HG03521 (cell line): ENCODE data around the gene STMP1.
"Not testable (repeated sequence)": the region's sequence is repeated elsewhere in the genome, so short reads cannot be mapped to it uniquely, and the experiment has no call there.

Experiments
- ATAC-seq: cut with Tn5 transposase; IDR thresholded peaks from one replicate; pipeline ENCODE4 v1.9.1; 2021; ENCODE audit warnings: mild to moderate bottlenecking, moderate library complexity; ENCODE audit not compliant: unreplicated experiment

Gene STMP1

DNA sequence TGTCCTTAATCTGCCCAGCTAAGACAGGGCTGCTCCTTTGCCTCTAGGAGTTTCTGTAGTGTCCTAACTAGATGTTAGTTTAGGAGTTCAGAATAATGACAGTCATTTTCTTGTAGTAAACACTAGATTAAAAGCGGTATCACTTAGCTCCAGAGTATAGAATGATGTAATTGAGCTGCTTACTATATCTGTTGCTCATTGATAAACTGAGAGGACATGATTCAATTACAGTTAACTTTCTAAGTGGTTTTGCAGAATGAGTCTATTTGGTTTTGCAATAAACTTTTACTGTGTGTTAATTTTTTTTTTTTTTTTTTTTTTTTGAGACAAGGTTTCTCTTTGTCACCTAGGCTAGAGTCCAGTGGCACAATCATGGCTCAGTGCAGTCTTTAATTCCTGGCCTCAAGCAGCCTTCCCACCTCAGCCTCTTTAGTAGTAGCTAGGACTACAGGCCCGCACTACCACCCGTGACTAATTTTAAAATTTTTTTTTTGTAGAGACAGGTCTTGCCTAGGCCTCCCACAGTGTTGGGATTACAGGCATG lies 1.8 kb downstream of the STMP1 start:
- no peak for ATAC-seq

GRCh38 chr7:135665042-135665441 lies 2.7 kb downstream of the STMP1 start:
- no peak for ATAC-seq

- ATAC-seq, result no peak
Measured at GRCh38 chr7:135666156-135666555, 3.8 kb downstream of the STMP1 start.

GRCh38 chr7:135666846-135667245 lies 4.5 kb downstream of the STMP1 start:
- no peak for ATAC-seq

DNA sequence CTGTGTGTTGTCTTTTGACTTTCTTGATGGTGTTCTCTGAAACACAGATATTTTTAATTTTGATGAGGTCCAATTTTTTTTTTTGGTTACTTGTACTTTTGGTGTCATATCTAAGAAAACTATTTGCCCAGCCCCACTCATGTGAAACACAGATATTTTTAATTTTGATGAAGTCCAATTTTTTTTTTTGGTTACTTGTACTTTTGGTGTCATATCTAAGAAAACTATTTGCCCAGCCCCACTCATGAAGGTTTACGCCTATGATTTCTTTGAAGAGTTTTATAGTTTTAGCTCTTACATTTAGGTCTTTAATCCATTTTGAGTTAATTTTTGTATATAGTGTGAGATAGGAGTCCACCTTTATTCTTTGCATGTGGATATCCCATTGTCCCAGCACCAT lies 5.3 kb downstream of the STMP1 start:
- ATAC-seq, result not testable (repeated sequence)

DNA sequence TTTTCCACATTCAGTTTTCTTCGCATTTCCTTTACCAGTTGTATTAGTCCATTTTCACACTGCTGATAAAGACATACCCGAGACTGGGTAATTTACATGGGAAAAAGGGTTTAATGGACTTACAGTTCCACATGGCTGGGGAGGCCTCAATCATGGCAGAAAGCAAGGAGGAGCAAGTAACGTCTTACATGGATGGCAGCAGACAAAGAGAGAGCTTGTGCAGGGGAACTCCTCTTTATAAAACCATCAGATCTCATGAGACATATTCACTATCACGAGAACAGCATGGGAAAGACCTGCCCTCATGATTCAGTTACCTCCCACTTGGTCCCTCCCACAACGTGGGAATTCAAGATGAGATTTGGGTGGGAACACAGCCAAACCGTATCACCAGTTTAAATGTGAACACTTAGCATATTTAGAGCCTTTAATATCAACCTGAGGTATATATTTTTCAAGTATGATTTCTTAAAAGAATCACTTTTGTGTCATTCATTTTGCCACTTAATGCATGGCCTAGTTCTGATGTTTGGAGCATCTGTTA lies 6.6 kb downstream of the STMP1 start:
- not testable (repeated sequence) for ATAC-seq

DNA sequence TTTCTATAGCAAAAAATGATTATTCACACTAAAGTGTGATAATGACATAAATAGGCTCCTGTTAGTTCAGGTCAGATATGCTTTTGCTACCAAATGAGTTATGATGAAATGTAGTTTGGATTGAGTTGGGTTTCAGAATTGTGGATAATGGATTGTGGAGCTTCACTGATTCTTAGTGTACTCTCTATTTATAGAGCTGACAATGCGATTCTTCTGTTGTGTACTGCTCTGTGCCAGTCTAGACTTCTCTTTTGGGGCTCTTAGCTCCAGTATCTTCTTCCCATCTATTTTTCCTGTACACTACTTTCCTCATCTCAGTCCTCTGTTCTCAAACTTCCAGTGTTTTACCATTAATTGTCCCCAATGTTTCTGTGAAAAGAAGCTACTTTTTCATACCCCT lies 7.5 kb downstream of the STMP1 start:
- ATAC-seq, result no peak

DNA sequence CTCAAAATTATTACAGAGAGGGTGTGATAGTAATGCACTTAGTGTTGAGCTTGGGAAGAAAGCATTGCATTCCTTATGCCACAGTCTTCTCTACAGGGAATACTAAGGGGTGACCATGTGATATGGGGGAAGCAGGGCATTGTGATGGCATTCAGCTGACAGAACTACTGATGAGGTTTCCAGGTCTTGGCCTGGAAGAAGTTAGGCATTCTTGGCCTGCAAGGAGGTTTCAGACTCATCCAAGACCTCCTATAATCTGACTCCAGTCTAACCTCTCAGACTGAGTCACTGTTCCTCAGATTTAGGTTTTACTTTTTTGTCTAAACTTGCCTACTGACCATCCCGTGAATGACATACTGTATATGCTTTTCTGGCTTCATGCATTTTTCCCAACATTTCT lies 7.9 kb downstream of the STMP1 start:
- ATAC-seq, result no peak

GRCh38 chr7:135672560-135673359 lies 10.4 kb downstream of the STMP1 start:
- ATAC-seq, result peak; percentile 74

DNA sequence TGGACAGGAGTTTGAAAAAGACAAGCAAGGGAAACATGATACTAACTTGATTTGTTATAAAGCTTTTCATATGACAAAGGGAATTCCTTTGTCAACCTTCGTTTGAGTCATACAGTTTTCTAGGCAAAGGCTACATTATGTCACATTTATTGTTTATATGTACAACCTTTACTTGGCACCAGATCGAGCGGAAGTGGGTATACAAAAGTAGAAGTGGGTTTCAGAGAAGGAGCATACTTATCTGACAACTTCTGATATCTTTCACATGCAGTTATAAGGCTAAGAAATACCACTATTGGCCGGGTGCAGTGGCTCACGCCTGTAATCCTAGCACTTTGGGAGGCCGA lies 11.0 kb downstream of the STMP1 start:
- no peak for ATAC-seq

GRCh38 chr7:135678612-135679575 lies 16.6 kb downstream of the STMP1 start:
- ATAC-seq, result no peak

- ATAC-seq, result no peak
Measured at GRCh38 chr7:135681762-135682161, 19.4 kb downstream of the STMP1 start.

- no peak for ATAC-seq
Measured at GRCh38 chr7:135682191-135682590, 19.9 kb downstream of the STMP1 start.

- ATAC-seq, result no peak
Measured at GRCh38 chr7:135683609-135684008, 21.3 kb downstream of the STMP1 start.

DNA sequence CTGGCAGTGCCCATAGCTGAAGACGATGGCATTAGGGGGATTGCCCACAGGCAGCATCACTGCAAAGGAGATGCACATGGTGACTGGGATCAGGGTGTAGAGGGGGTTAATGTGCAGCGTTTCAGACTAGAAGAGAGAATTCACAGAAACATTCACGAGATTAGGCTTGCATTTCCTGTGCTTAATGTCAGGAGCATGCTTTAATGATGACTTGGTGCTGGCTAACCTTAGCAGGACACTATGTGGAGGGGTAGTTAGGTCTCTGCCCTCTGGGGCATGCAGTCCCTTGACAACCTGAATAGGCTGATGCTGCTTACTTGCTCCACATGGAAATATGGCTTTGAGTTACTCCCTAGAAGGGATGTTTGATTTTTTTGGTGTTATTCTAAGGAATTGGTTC lies 21.8 kb downstream of the STMP1 start:
- no peak for ATAC-seq

- ATAC-seq, result no peak
Measured at GRCh38 chr7:135684699-135685098, 22.4 kb downstream of the STMP1 start.

GRCh38 chr7:135685306-135686084 lies 23.2 kb downstream of the STMP1 start:
- no peak for ATAC-seq

GRCh38 chr7:135687466-135687865 lies 25.2 kb downstream of the STMP1 start:
- no peak for ATAC-seq

DNA sequence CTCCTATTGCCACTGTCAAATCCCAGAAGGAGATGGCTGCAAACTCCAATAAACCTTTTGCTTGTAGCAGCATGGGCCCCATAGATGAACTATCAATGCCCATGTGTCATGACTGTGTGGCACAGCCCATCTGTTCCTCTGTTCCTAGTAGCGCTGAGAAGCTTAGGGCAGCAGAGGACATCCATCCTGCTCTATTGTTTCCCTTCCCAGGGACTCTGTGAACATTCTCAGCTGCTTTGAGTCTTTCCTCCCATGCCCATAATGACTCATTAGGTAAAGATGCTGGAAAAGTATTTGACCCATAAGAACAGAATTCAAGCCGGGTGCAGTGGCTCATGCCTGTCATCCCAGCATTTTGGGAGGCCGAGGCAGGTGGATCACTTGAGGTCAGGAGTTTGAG lies 28.3 kb downstream of the STMP1 start:
- no peak for ATAC-seq

DNA sequence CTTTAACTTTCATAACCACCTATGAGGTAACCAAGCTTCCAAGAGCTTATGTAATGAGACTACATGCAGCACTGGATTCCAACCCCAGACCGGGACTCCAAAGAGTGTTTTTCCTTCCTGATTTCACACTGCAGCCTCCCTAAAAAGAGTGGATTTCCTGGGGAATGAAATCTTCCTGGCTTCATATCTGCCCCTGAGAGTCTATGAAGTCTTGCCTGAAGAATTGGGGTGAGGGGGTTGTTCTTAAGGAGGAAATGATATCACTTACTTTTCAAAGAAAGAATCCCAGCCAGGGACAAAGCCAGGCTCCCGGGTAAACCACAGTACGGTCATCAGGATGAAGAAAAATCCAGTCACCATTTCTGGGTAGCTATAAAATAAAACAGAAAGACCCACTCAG lies 29.7 kb downstream of the STMP1 start:
- ATAC-seq, result no peak

DNA sequence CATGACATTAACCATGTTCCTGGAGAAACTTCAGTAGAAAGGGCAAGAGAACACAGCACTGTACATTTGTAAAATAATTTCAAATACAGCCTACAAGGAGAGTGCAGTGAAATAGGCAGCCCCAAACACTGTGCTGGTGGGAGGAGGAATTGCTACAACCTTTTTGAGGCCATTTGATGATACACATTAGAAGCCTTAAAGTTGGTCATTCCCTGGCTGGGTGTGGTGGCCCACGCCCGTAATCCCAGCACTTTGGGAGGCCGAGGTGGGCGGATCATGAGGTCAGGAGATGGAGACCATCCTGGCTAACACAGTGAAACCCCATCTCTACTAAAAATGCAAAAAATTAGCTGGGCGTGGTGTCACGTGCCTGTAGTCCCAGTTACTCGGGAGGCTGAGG lies 30.3 kb downstream of the STMP1 start:
- not testable (repeated sequence) for ATAC-seq
